ENCODE measurements around the gene ERC1.

The ERC1 gene

DNA sequence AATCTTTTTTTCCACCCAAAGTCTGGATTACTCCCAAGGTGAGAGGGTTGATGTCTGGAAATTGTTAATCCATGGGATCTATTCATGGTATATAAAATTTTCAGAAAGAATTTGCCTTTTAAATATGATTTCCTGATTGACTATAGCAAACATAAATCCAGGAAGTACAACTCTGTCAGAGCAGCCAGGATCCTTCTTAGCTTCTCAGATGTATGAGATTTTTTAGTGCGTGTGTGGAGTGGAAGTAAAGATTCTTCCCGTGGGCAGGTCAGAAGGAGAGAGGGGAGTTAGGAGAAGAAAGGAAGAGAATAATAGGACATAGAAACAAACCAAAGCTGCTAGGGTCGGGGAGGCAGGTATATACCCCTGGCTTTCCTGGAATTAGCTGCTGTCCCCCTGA, 444.0 kb downstream of the ERC1 start:
- H3K9me3 Mint-ChIP-seq: no peaks in the 10 kb centered on the region
- ATAC-seq (no peak), DNase-seq (ENCODE audit: low spot score in 2 of 2) (no peak)
- no peaks in the 10 kb centered on the region for H3K36me3 Mint-ChIP-seq
- H3K4me1 Mint-ChIP-seq: no peaks in the 10 kb centered on the region
- no peak overlapping the region for H3K27ac Mint-ChIP-seq
- H3K4me3 Mint-ChIP-seq: no peak overlapping the region

GRCh38 chr12:1435456-1435855, 444.4 kb downstream of the ERC1 start:
- ATAC-seq (no peak), DNase-seq (ENCODE audit: low spot score in 2 of 2) (no peak)
- Mint-ChIP-seq H3K36me3 (no peaks in the 10 kb centered on the region), H3K4me1 (no peaks in the 10 kb centered on the region), H3K9me3 (no peaks in the 10 kb centered on the region), H3K27ac (no peak overlapping the region), H3K4me3 (no peak overlapping the region)

- ATAC-seq (no peak), DNase-seq (ENCODE audit: low spot score in 2 of 2) (no peak)
- Mint-ChIP-seq H3K4me1 (no peaks in the 10 kb centered on the region), H3K9me3 (no peaks in the 10 kb centered on the region), H3K36me3 (no peaks in the 10 kb centered on the region), H3K27ac (no peak overlapping the region), H3K4me3 (no peak overlapping the region)
Measured at GRCh38 chr12:1436015-1436414, 445.0 kb downstream of the ERC1 start.

GRCh38 chr12:1436981-1437380, 446.0 kb downstream of the ERC1 start:
- Mint-ChIP-seq H3K4me3 (no peak overlapping the region), H3K27ac (no peak overlapping the region), H3K36me3 (no peaks in the 10 kb centered on the region), H3K4me1 (no peaks in the 10 kb centered on the region), H3K9me3 (no peaks in the 10 kb centered on the region)
- ATAC-seq (no peak), DNase-seq (ENCODE audit: low spot score in 2 of 2) (no peak)

- Mint-ChIP-seq H3K36me3 (no peaks in the 10 kb centered on the region), H3K9me3 (no peaks in the 10 kb centered on the region), H3K27ac (no peak overlapping the region), H3K4me3 (no peak overlapping the region), H3K4me1 (no peaks in the 10 kb centered on the region)
- no peak for ATAC-seq
- no peak for DNase-seq (ENCODE audit: low spot score in 2 of 2)
Measured at GRCh38 chr12:1439201-1439600, 448.2 kb downstream of the ERC1 start.

- no peak for ATAC-seq
- H3K4me1 Mint-ChIP-seq: no peaks in the 10 kb centered on the region
Measured at GRCh38 chr12:1439687-1440086, 448.7 kb downstream of the ERC1 start.

GRCh38 chr12:1443421-1444141, 452.6 kb downstream of the ERC1 start:
- ATAC-seq: no peak
- Mint-ChIP-seq H3K9me3 (no peaks in the 10 kb centered on the region), H3K27ac (peak overlapping the region; percentile 51), H3K4me3 (no peak overlapping the region), H3K36me3 (peaks cover 12% of the 10 kb centered on the region), H3K4me1 (no peaks in the 10 kb centered on the region)
- no peak for DNase-seq (ENCODE audit: low spot score in 2 of 2)

More at GRCh38 chr12:1439687-1440086, 448.7 kb downstream of the ERC1 start:
- no peaks in the 10 kb centered on the region for H3K9me3 Mint-ChIP-seq
- H3K4me3 Mint-ChIP-seq: no peak overlapping the region
- DNase-seq (ENCODE audit: low spot score in 2 of 2): no peak
- no peak overlapping the region for H3K27ac Mint-ChIP-seq
- peaks cover 4% of the 10 kb centered on the region for H3K36me3 Mint-ChIP-seq

DNA sequence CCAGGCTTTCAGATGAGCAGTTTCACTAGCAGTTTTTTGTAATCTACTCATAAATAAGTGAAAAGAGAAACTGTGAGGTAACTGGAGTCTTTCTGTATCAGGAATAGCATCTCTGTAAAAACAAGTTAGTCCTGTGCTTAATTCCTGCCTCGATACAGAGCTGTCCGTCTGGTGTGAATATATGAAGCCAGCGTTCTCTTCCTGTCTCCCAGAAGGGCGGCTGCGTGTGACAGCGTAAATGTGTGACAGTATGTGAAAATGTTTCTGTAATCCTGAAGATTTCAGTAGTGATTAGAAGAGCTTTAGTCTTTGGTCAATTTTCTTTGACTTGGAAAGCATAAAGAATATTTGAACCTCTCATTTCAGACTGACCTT, 453.1 kb downstream of the ERC1 start:
- H3K9me3 Mint-ChIP-seq: no peaks in the 10 kb centered on the region
- H3K4me3 Mint-ChIP-seq: no peak overlapping the region
- H3K36me3 Mint-ChIP-seq: peaks cover 12% of the 10 kb centered on the region
- DNase-seq (ENCODE audit: low spot score in 2 of 2) (no peak), ATAC-seq (no peak)
- peak overlapping the region; percentile 51 for H3K27ac Mint-ChIP-seq
- no peaks in the 10 kb centered on the region for H3K4me1 Mint-ChIP-seq

GRCh38 chr12:1445807-1446206, 454.8 kb downstream of the ERC1 start:
- ATAC-seq (no peak), DNase-seq (ENCODE audit: low spot score in 2 of 2) (no peak)
- Mint-ChIP-seq H3K27ac (peak overlapping the region; percentile 18), H3K9me3 (no peaks in the 10 kb centered on the region), H3K4me1 (no peaks in the 10 kb centered on the region), H3K4me3 (no peak overlapping the region), H3K36me3 (peaks cover 12% of the 10 kb centered on the region)

GRCh38 chr12:1448336-1448735, 457.3 kb downstream of the ERC1 start:
- Mint-ChIP-seq H3K4me1 (no peaks in the 10 kb centered on the region), H3K36me3 (peaks cover 12% of the 10 kb centered on the region), H3K27ac (no peak overlapping the region), H3K9me3 (no peaks in the 10 kb centered on the region), H3K4me3 (no peak overlapping the region)
- no peak for ATAC-seq
- DNase-seq (ENCODE audit: low spot score in 2 of 2): no peak

DNA sequence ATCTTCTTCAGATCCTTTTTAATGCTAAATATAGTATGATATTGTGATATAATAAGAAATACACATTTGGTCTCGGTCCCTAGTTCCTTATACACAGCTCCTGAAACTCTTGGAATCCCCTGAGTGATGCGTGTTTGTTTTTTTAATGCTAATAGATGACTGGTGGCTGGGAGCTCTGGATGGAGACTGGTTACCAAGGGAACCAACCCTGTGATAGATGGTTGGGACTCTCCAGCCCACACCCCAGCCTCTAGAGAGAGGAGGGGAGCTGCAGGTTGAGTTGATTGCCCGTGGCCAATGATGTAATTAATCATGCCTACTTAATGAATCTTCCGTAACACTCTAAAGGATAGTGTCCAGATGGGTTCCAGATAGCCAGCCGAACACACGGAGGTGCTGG, 462.8 kb downstream of the ERC1 start:
- Mint-ChIP-seq H3K27ac (no peak overlapping the region), H3K36me3 (no peaks in the 10 kb centered on the region), H3K4me3 (no peak overlapping the region), H3K4me1 (no peaks in the 10 kb centered on the region), H3K9me3 (no peaks in the 10 kb centered on the region)
- DNase-seq (ENCODE audit: low spot score in 2 of 2): no peak
- no peak for ATAC-seq

DNA sequence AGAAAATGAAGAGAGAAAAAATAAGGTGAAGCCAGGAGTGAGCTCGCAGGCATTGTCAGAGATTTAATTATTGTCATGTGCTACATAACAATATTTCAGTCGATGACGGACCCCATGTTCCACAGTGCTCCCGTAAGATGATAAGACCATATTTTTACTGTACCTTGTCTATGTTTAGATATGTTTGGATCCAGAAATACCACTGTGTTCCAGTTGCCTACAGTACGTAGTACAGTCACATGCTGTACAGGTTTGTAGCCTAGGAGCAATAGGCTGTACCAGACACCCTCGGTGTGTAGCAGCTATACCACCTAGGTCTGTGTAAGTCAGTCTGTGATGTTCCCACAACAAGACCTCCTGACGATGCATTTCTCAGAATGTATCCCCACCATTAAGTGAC, 465.9 kb downstream of the ERC1 start:
- Mint-ChIP-seq H3K4me3 (no peak overlapping the region), H3K27ac (no peak overlapping the region), H3K36me3 (no peaks in the 10 kb centered on the region), H3K9me3 (no peaks in the 10 kb centered on the region), H3K4me1 (no peaks in the 10 kb centered on the region)
- no peak for ATAC-seq
- no peak for DNase-seq (ENCODE audit: low spot score in 2 of 2)

- no peak overlapping the region for H3K27ac Mint-ChIP-seq
- no peaks in the 10 kb centered on the region for H3K36me3 Mint-ChIP-seq
- no peak overlapping the region for H3K4me3 Mint-ChIP-seq
- DNase-seq (ENCODE audit: low spot score in 2 of 2) (no peak), ATAC-seq (no peak)
- no peaks in the 10 kb centered on the region for H3K4me1 Mint-ChIP-seq
- H3K9me3 Mint-ChIP-seq: no peaks in the 10 kb centered on the region
Measured at GRCh38 chr12:1457901-1458300, 466.9 kb downstream of the ERC1 start.

DNA sequence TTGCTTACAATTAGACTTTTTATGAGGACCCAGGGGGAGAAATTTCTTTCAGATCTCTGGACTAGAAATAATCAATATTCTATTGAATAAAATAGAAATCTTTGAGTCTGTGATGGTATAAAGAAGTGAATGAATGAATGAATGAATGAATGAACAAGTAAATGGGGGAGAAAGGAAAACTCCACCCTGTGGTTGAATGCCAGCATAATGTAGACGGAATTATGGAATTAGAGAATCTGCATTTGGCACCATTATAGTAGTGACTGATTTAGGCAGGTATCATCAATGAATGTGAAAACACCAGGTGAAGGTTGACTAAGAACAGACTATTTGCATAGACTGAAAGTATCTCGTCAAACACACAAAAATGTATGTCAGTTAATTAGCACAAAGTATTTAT, 468.3 kb downstream of the ERC1 start:
- Mint-ChIP-seq H3K36me3 (no peaks in the 10 kb centered on the region), H3K4me1 (no peaks in the 10 kb centered on the region), H3K9me3 (no peaks in the 10 kb centered on the region), H3K27ac (no peak overlapping the region), H3K4me3 (no peak overlapping the region)
- ATAC-seq: no peak
- DNase-seq (ENCODE audit: low spot score in 2 of 2): no peak

DNA sequence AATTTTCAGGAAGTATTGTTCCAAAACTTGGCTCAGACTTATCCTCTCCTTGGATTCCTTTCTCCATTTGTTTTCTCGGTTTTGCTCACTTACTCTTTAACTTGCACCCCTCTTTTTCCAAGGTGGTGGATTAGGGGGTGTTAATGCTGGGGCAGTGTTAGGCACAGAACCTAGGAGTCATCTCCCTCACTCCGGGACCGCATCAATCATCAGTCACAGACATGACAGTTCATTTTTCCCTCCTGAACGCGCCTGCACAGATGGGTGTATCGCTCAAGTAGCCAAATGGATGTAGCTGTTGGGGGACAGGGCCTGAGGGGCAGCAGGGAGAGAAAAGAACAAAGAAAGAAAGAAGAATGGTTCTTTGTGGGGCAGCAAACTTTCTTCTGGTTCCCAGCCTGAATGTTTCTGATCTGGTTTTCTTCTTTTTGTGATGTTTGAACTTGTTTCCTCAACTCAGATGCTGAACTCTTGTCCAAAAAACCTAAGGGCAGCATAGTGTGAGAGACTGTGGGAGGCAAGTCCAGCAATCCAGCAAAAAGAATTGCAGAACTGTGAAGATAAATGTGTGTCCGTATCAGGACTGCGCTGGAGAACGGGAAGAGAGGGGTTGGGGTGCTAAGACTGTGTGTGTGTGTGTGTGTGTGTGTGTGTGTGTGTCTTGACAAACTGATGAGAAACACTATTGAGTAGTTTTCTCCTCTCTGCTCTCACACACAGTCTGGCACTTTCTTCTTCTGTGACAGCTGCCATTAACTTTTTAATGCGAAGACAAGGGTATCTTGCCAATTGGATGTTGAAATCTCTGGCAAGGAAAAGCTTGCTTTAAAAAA, 472.3 kb downstream of the ERC1 start:
- Mint-ChIP-seq H3K4me3 (no peak overlapping the region), H3K9me3 (no peaks in the 10 kb centered on the region), H3K36me3 (no peaks in the 10 kb centered on the region), H3K4me1 (no peaks in the 10 kb centered on the region), H3K27ac (no peak overlapping the region)
- no peak for ATAC-seq
- DNase-seq (ENCODE audit: low spot score in 2 of 2): no peak

- Mint-ChIP-seq H3K27ac (no peak overlapping the region), H3K4me3 (no peak overlapping the region), H3K4me1 (no peaks in the 10 kb centered on the region), H3K9me3 (no peaks in the 10 kb centered on the region), H3K36me3 (no peaks in the 10 kb centered on the region)
- DNase-seq (ENCODE audit: low spot score in 2 of 2): no peak
- no peak for ATAC-seq
Measured at GRCh38 chr12:1464925-1465324, 473.9 kb downstream of the ERC1 start.
